ENCODE measurements around the gene ASCL5. TPM values are rescaled to one million over a fixed set of nuclear protein-coding genes. Genes with fewer than 3 reads are reported as not detected.

ASCL5 gene
- total RNA-seq, 2 donors from 2014 or later = 1.2 to 1.8 TPM

- no peak for DNase-seq
- TF ChIP-seq, protein P1, sequence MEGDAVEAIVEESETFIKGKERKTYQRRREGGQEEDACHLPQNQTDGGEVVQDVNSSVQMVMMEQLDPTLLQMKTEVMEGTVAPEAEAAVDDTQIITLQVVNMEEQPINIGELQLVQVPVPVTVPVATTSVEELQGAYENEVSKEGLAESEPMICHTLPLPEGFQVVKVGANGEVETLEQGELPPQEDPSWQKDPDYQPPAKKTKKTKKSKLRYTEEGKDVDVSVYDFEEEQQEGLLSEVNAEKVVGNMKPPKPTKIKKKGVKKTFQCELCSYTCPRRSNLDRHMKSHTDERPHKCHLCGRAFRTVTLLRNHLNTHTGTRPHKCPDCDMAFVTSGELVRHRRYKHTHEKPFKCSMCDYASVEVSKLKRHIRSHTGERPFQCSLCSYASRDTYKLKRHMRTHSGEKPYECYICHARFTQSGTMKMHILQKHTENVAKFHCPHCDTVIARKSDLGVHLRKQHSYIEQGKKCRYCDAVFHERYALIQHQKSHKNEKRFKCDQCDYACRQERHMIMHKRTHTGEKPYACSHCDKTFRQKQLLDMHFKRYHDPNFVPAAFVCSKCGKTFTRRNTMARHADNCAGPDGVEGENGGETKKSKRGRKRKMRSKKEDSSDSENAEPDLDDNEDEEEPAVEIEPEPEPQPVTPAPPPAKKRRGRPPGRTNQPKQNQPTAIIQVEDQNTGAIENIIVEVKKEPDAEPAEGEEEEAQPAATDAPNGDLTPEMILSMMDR (conservative IDR thresholded peaks at IDR 0.05) = no peak
- H3K9ac ChIP-seq (ENCODE audit: extremely low read depth, low read length, poor library complexity, severe bottlenecking) = no peak overlapping the region
- 90 to 97% methylated on average over 4 to 5 of the region's 5 CpGs for WGBS, 2 experiments (ENCODE audit: insufficient coverage in 1 of 2, insufficient read length in 1 of 2)
- H3K4me1 ChIP-seq (ENCODE audit: control insufficient read depth, insufficient read depth, low read length) = no peaks in the 10 kb centered on the region
- H3K9me3 Mint-ChIP-seq = no peaks in the 10 kb centered on the region
- H3K9me3 ChIP-seq (ENCODE audit: control insufficient read depth, low read length) = no peaks in the 10 kb centered on the region
- no peak overlapping the region for H3K27ac ChIP-seq (ENCODE audit: low read depth, low read length)
- no peak overlapping the region for H3K4me3 Mint-ChIP-seq
- peaks cover 9% of the 10 kb centered on the region for H3K4me1 Mint-ChIP-seq
- no peaks in the 10 kb centered on the region for H3K27me3 ChIP-seq (ENCODE audit: control insufficient read depth, insufficient read depth, low read length, poor library complexity, severe bottlenecking)
- H3K4me3 ChIP-seq (ENCODE audit: low read length) = no peak overlapping the region
- peaks cover 80% of the 10 kb centered on the region for H3K36me3 Mint-ChIP-seq (ENCODE audit: low read depth)
- H3K27me3 Mint-ChIP-seq (ENCODE audit: insufficient read depth) = no peaks in the 10 kb centered on the region
- no peak overlapping the region for H3K27ac Mint-ChIP-seq
- peaks cover 93% of the 10 kb centered on the region for H3K36me3 ChIP-seq (ENCODE audit: control insufficient read depth, insufficient read depth, low read length)
Observed at GRCh38 chr1:201141418-201141817, 14.4 kb upstream of the ASCL5 start.

GRCh38 chr1:201140941-201141260, 13.9 kb upstream of the ASCL5 start:
- Mint-ChIP-seq H3K36me3 (ENCODE audit: low read depth) (peaks cover 80% of the 10 kb centered on the region), H3K9me3 (no peaks in the 10 kb centered on the region), H3K4me3 (no peak overlapping the region), H3K27me3 (ENCODE audit: insufficient read depth) (no peaks in the 10 kb centered on the region), H3K4me1 (peaks cover 9% of the 10 kb centered on the region), H3K27ac (peak overlapping the region; percentile 87)
- H3K4me3 ChIP-seq (ENCODE audit: low read length) = no peak overlapping the region
- peaks cover 93% of the 10 kb centered on the region for H3K36me3 ChIP-seq (ENCODE audit: control insufficient read depth, insufficient read depth, low read length)
- no peaks in the 10 kb centered on the region for H3K27me3 ChIP-seq (ENCODE audit: control insufficient read depth, insufficient read depth, low read length, poor library complexity, severe bottlenecking)
- H3K27ac ChIP-seq (ENCODE audit: low read depth, low read length) = no peak overlapping the region
- no peak overlapping the region for H3K9ac ChIP-seq (ENCODE audit: extremely low read depth, low read length, poor library complexity, severe bottlenecking)
- no peaks in the 10 kb centered on the region for H3K9me3 ChIP-seq (ENCODE audit: control insufficient read depth, low read length)
- H3K4me1 ChIP-seq (ENCODE audit: control insufficient read depth, insufficient read depth, low read length) = no peaks in the 10 kb centered on the region
- TF ChIP-seq, protein P1 (conservative IDR thresholded peaks at IDR 0.05) = no peak
- WGBS, 2 experiments (ENCODE audit: insufficient coverage in 1 of 2, insufficient read length in 1 of 2) = 95 to 97% methylated on average over 7 to 8 of the region's 8 CpGs
- DNase-seq = no peak

GRCh38 chr1:201140235-201140940, 13.4 kb upstream of the ASCL5 start:
- H3K27ac ChIP-seq (ENCODE audit: low read depth, low read length) = no peak overlapping the region
- peaks cover 80% of the 10 kb centered on the region for H3K36me3 Mint-ChIP-seq (ENCODE audit: low read depth)

More at GRCh38 chr1:201140235-201140940, 13.4 kb upstream of the ASCL5 start:
- H3K4me3 ChIP-seq (ENCODE audit: low read length) = no peak overlapping the region
- no peaks in the 10 kb centered on the region for H3K9me3 ChIP-seq (ENCODE audit: control insufficient read depth, low read length)
- no peaks in the 10 kb centered on the region for H3K27me3 ChIP-seq (ENCODE audit: control insufficient read depth, insufficient read depth, low read length, poor library complexity, severe bottlenecking)
- TF ChIP-seq, protein P1 (conservative IDR thresholded peaks at IDR 0.05) = no peak
- Mint-ChIP-seq H3K27ac (peak overlapping the region; percentile 87), H3K4me1 (peaks cover 9% of the 10 kb centered on the region), H3K4me3 (no peak overlapping the region), H3K9me3 (no peaks in the 10 kb centered on the region), H3K27me3 (ENCODE audit: insufficient read depth) (no peaks in the 10 kb centered on the region)
- DNase-seq = no peak
- peaks cover 94% of the 10 kb centered on the region for H3K36me3 ChIP-seq (ENCODE audit: control insufficient read depth, insufficient read depth, low read length)
- WGBS, 2 experiments (ENCODE audit: insufficient coverage in 1 of 2, insufficient read length in 1 of 2) = 91 to 92% methylated on average over 8 to 10 of the region's 10 CpGs
- no peaks in the 10 kb centered on the region for H3K4me1 ChIP-seq (ENCODE audit: control insufficient read depth, insufficient read depth, low read length)
- H3K9ac ChIP-seq (ENCODE audit: extremely low read depth, low read length, poor library complexity, severe bottlenecking) = no peak overlapping the region
